GM19240 (cell line): ENCODE data around the gene ZNF66.
"Not testable (repeated sequence)": the region's sequence is repeated elsewhere in the genome, so short reads cannot be mapped to it uniquely, and the experiment has no call there.

Experiments used
- DNase-seq: peaks from one replicate; pipeline ENCODE4 v3.0.0; 2011; ENCODE audit warnings: low spot score; ENCODE audit not compliant: insufficient read length

ZNF66 gene

DNA sequence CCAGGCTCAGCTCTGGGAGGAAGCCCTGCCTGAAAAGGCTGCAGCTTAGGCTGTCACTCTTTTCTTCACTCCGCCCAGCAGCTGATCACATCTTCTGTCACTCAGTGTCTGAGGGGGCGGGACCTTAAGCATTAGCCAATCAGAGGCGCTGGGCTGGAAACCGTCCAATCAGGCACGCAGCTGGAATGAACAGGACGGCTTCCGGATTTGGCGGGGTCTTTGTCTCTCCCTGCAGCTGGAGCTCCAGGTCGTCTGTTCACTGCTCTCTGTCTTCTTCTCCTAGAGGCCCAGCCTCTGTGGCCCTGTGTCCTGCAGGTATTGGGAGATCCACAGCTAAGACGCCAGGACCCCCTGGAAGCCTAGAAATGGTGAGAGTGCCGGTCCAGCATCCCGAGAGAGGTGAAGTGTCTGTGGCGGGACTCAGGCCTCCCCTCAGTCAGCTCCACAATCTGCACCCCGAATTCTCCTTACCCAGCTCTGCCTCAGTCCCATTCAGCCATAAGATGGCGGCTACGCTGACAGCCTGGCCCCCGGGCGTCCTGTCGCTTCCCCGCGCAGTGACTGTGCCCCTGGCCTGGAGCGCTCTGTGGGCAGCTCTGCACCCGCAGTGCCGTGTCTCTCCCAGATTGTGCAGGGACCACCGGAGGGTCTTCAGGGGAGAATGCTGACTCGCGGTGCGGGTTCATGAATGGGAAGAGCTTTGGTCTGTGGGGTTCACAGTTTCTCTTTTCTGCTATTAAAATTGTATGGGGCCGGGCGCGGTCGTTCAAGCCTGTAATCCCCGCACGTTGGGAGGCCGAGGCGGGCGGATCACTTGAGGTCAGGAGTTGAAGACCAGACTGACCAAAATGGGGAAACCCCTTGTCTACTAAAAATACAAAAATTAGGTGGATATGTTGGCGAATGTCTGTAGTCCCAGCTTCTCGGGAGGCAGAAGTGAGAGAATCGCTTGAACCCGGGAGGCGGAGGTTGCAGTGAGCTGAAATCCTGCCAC, at the start of gene ZNF66:
Gene ZNF66 (plus strand): TSS at position 222 of the 994 bp plus-strand sequence. CDS start 144 bp downstream, at position 366.
- peak; percentile 56 for DNase-seq

DNA sequence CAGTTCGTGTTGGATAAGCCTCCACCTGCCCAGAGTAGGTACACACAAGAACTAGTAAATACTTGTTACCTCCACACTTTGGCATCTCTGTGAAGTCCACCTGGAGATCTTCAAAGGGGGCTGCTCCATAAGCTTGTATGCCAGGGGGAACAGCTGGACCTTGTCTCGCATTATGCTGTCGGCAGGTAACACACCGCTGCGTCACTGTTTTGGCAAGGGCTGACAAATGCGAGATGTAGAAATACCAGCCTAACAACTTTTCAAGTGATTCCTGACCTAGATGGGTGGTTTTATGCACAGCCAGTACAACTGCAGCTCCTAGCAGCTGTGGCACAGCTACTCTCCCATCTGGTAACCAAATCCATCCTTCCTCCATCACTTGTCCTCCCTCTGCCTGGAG, 25.9 kb upstream of the ZNF66 start:
- DNase-seq: not testable (repeated sequence)

DNA sequence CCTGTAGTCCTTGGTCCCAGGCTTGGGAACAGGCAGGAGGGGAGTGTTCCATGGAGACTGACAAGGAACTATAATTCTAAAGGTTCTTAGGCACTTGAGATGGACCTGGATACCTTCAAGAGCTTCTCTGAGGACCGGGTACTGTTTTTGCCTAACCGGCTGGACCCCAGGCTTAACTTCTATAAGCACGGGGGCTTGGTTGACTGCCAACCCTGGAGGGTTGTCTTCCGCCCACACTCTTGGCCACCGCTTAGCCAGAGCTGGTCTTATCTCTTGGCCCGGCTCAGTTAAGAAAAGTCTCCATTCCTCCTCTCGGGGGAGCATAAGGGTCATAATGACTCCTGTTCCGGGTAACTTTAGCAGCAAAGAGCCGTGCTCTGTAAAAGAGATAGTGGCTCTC, 23.8 kb upstream of the ZNF66 start:
- DNase-seq: not testable (repeated sequence)

DNA sequence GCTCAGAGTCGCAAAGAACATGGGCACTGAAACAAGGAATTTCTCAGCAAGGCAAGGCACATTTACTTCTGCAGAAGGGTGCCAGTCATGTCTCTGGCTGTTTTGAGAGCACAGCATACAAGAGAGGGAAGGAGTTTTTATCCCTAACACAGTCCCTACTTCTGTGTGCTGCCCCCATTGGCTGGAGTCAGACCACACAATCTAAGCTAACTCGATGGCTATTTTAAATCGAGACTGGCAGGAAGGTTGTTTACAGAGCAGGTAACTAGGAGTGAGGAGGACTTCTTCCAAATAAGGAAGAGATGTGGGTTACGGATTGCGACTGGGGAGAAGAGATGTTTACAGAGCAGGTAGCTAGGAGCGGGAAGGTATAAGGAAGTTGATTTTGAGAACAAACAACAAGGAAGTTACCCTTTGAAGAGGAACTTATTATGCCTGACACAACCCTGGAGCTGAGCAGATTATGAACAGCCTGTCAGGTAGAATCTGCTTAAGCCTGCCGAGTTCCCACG, 6.8 kb upstream of the ZNF66 start:
- not testable (repeated sequence) for DNase-seq

DNA sequence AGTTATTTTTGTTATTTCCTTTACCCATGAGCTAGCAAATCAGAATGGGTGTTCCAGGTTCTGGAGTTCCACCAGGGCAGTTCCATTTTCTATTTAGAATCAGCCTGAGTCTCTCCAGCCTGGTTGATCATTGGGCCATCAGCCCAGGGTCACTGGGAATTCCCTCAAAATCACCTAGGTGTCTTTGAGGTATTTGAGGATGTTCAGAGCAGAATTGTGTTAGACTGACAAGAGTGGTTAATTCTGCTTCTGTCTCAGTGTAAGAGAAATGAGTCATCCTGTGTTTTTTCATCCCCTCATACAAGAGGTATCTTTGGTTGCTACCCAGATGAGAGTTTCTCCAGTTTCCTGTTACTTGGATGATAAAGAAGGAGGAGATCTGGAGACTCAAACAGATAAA, 11.7 kb downstream of the ZNF66 start:
- no peak for DNase-seq

DNA sequence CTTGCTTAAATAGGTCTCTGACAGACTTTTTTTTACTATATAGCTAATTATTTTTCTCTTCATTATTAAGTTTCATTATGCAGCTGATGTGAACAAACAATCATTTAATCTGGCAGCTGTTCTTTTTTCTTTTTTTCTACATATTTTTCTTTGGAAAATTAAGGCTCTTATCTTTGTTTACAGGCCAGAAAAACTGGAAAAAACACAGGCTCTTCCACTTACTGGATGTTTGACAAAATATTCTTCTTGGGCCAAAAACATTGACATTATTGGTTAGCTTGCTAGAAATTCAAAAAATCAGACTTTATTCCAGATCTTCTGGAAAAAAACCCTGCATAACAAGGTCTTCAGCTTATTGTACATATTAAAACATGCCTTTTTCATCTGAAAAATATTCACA, 15.7 kb downstream of the ZNF66 start:
- DNase-seq: no peak

DNA sequence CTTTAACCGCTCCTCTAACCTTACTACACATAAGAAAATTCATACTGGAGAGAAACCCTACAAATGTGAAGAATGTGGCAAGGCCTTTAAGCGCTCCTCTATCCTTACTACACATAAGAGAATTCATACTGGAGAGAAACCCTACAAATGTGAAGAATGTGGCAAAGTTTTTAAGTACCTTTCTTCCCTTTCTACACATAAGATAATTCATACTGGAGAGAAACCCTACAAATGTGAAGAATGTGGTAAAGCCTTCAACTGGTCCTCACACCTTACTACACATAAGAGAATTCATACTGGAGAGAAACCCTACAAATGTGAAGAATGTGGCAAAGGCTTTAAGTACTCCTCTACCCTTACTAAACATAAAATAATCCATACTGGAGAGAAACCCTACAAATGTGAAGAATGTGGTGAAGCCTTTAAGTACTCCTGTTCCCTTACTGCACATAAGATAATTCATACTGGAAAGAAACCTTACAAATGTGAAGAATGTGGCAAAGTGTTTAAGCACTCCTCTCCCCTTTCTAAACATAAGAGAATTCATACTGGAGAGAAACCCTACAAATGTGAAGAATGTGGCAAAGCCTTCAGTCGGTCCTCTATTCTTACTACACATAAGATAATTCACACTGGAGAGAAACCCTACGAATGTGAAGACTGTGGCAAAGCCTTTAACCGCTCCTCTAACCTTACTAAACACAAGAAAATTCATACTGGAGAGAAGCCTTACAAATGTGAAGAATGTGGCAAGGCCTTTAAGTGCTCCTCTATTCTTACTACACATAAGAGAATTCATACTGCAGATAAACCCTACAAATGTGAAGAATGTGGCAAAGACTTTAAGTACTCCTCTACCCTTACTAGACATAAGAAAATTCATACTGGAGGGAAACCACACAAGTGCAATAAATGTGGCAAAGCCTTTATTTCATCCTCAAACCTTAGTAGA, 30.5 kb downstream of the ZNF66 start:
- DNase-seq: not testable (repeated sequence)

DNA sequence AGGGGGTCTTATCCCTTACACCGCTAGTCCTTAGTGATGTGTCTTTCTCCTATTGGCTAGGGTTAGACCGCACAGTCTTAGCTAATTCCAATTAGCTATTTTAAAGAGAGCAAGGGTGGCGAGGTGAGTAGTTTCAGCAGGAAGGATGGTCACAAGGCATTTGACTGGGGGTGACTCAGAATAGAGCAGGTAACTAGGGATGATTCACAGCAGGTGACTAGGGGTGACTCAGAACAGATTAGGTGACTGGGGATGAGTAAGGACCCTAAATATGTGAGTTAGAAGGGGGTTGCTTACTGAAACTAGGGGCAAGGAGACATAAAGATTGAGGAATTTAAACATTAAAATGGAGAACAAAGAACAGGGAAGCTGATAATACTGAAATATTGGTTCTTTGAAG, 64.3 kb downstream of the ZNF66 start:
- no peak for DNase-seq
